HG03280 (cell line): Measurements from ENCODE around the gene MTCH2.
"Not testable (repeated sequence)": the region's sequence is repeated elsewhere in the genome, so short reads cannot be mapped to it uniquely, and the experiment has no call there.

Experiments
- ATAC-seq: cut with Tn5 transposase; IDR thresholded peaks from one replicate; pipeline ENCODE4 v1.9.1; 2021; ENCODE audit warnings: mild to moderate bottlenecking, moderate library complexity; ENCODE audit not compliant: unreplicated experiment

Gene MTCH2

GRCh38 chr11:47642099-47642855, at the start of gene MTCH2:
Gene MTCH2, minus strand, starts transcription at chr11:47642559. Its CDS starts 94 bp downstream, at chr11:47642465.
- peak; percentile 92 for ATAC-seq

DNA sequence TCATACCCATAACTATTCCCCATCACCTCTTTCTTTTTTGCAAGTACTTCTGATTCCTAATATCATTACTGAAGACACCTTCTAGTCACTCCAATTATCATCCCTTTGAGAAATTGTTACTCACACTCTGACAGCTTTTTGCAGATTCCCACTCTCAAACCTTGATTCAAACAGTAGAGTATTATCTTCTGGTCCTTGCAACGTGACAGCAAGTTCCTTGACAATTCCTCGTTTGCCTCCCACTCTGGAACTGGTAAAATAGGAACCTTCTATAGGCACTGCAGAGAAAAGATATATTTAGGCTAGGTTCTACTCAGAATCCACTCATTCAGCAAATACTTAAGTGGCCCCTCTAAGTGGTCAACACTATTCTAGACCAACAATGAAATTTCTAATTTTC, 49.6 kb upstream of the MTCH2 start:
- no peak for ATAC-seq

DNA sequence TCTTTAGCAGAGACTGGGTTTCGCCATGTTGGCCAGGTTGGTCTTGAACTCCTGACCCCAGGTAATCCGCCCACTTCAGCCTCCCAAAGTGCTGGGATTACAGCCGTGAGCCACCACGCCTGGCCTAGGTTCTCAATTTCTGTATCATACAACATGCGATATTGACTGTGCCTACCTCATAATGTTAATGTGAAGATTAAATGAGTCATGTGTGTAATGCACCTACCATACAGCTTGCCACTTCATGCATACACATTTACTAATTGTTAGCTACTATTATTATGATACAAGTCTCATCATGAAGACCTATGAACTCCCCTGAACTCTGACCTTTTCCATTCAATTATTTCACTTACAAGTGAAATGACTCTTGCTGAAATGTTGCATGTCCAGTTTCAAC, 47.1 kb upstream of the MTCH2 start:
- ATAC-seq, result no peak

DNA sequence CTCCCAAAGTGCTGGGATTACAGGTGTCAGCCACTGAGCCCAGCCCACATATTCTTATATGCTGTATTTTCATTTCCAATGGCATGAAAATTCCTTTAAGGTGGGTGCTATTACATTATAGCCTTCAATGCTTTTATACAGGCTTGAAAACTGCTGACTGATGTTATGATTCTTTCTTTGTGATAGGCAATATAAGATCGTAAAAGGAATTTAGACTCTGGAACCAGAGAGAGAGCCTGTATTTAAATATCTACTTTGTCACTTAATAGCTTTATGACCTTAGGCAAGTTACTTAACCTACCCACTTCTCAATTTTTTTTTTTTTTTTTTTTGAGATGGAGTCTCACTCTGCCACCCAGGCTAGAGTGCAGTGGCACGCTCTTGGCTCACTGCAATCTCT, 46.6 kb upstream of the MTCH2 start:
- ATAC-seq, result no peak

DNA sequence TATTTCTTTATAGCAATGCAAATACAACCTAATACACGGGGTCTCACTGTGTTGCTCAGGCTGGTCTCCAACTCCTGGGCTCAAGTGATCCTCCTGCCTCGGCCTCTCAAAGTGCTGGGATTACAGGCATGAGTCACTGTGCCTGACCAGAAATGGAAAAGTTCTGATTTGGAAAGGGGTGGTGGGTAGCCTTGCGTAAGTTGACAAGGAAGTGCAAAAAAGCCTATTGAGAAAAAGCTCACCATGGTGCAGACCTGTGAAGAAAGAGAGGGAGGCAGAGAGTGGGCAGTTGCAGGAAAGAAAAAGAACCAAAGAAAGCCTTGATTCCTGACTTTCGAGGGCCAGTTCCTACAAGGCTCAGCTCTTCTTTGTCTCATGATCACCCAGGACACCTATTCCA, 45.8 kb upstream of the MTCH2 start:
- no peak for ATAC-seq

DNA sequence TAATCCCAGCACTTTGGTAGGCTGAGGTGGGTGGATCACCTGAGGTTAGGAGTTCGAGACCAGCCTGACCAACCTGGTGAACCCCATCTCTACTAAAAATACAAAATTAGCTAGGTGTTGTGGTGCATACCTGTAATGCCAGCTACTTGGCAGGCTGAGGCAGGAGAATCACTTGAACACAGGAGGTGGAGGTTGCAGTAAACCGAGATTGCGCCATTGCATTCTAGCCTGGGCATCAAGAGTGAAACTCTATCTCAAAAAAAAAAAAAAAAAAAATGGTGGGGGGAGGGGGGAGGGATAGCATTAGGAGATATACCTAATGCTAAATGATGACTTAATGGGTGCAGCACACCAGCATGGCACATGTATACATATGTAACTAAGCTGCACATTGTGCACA, 44.3 kb upstream of the MTCH2 start:
- ATAC-seq, result not testable (repeated sequence)

- ATAC-seq, result no peak
Observed at GRCh38 chr11:47686151-47686550, 43.8 kb upstream of the MTCH2 start.

DNA sequence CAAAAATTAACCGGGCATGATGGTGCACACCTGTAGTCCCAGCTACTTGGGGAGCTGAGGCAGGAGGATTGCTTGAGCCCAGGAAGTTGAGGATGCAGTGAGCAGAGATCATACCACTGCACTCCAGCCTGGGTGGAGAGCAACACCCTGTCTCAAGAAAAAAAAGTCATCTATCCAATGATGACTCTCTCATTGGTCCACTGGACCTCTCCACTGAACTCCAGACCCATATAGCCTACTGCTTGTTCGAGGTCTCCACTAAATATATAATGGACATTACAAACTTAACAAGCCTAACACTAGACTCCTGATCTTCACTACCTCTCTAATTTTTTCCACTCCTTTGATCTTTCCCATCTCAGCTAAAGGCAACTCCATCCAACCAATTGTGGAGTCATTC, 33.5 kb upstream of the MTCH2 start:
- no peak for ATAC-seq

DNA sequence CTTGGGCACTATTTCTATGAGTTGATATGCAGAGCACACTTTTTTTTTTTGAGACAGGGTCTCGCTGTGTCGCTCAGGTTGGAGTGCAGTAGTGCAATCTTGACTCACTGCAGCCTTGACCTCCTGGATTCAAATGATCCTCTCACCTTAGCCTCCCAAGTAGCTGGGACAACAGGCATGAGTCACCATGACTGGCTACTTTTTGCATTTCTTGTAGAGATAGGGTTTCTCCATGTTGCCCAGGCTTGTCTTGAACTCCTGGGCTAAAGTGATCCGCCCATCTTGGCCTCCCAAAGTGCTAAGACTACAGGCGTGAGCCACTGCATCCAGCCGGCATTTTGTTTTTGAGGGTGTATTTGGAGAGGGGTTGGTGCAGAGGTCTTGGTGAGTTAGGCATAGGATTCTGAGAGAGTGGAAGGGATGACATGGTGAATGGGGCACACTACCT, 29.9 kb upstream of the MTCH2 start:
- ATAC-seq, result no peak

DNA sequence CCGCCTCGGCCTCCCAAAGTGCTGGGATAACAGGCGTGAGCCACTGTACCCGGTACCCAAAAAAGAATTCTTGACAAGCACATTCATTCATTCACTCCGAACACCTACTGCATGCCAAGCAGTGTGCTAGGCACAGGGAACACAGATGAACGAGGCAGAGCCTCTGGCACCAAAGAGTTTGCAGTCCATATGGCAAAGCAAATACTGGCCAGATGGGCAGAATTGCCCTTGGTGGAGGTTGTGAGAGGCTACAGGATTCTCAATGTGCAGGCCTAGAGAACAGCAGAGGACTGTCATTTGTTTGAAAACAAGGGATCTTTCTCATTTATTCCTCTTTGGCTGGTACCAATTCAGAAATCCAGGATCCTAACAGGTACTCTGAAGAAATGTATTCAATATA, 27.5 kb upstream of the MTCH2 start:
- no peak for ATAC-seq

DNA sequence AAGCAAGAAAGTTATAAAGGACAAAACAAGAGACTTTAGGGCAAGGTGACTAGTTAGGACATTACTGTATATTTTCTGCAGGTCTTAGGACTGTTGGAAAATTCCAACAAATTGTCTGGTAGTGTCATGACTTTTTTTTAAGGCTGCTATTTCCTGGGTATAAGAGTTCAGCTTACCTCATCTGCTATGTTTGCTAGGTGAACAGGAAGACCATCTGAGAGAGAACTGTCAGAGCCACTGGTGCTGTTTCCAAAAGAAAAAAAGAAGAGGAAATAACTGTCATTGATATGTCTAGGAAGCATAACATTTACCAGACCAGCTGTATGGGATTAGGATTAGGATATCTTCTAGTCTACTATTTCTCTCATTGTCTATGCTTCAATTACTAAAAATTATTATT, 26.3 kb upstream of the MTCH2 start:
- no peak for ATAC-seq

GRCh38 chr11:47667555-47667954, 25.2 kb upstream of the MTCH2 start:
- no peak for ATAC-seq

- no peak for ATAC-seq
Observed at GRCh38 chr11:47667135-47667534, 24.8 kb upstream of the MTCH2 start.

DNA sequence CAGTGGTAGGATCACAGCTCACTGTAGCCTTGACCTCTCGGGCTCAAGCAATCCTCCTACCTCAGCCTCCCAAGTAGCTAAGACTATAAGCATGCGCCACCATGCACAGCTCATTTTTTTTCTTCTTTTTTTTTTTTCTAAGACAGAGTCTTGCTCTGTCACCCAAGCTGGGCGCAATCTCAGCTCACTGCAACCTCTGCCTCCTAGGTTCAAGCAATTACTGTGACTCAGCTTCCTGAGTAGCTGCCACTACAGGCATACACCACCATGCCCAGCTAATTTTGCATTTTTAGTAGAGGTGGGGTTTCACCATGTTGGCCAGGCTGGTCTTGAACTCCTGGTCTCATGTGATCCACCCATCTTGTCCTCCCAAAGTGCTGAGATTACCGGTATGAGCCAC, 22.6 kb upstream of the MTCH2 start:
- ATAC-seq, result not testable (repeated sequence)

DNA sequence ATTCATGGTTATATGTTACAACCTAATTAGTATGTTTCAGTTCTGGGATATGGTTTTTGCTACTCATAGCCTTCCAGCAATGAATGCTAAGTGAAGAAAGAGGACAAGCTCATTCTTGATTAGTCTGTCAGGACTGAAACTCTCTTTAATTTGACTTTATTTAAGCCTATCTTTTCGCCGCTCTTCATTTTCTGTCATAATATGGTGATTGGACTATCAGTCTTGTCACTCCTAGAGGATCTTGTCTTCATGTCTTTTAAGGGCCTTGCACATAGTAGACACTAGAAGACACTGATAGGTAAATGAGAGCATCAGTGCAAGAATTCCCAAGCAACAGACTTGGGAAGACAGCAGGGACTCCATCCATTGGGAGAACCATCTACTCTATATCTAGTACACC, 18.9 kb upstream of the MTCH2 start:
- ATAC-seq, result no peak

- ATAC-seq, result no peak
Observed at GRCh38 chr11:47659276-47659675, 16.9 kb upstream of the MTCH2 start.

- no peak for ATAC-seq
Observed at GRCh38 chr11:47656260-47656885, 14.0 kb upstream of the MTCH2 start.

GRCh38 chr11:47651818-47652469, 9.6 kb upstream of the MTCH2 start:
- ATAC-seq, result no peak

GRCh38 chr11:47649276-47649675, 6.9 kb upstream of the MTCH2 start:
- ATAC-seq, result no peak

- no peak for ATAC-seq
Observed at GRCh38 chr11:47646019-47646418, 3.7 kb upstream of the MTCH2 start.

DNA sequence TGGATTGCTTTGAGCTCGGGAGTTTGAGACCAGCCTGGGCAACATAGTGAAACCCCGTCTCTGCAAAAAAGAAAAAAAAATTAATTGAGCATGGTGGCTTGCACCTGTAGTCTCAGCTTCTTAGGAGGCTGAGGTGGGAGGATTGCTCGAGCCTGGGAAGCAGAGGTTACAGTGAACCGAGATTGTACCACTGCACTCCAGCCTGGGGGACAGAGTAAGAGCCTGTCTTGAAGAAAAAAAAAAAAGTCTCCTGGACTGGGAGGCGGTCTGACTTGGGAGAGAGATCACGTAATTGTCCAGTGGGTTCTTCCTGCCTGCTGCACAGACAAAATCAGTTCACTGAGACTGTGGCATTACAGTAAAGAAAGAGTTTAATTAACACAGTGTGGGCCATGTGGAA, 3.1 kb upstream of the MTCH2 start:
- no peak for ATAC-seq

DNA sequence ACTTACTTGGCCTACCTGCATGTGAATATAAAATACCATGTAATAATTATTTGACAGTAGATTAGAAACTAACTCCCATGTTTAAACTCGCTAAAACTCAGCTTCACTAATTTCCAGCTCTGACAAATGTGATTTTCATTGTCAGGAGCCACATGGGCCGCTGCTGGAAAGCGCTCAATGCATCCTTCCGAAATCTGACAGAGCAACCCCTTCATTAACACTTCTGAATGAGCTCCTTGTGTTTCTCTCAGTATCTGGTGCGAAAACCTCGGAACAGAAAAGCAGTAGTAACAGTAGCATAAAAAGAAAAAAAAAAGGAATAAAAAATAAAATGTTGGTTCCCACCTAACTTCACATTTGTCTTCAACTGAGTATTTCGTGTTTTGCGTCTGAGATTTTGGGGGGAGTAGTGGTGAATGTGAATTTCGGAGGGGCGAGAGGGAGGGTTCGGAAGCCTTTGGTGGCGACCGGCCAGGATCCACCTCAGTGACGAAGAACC, 710 bp downstream of the MTCH2 start:
- ATAC-seq, result no peak
